Caco-2 (cell line): ENCODE data around the gene SEC61B. TPM values are rescaled to one million over a fixed set of nuclear protein-coding genes. Genes with fewer than 3 reads are reported as not detected.

Source experiments
- BruUV-seq: library from RNA; stranded (reverse); fragments of 400-500 nt; replicated peaks from 2 replicates; lab custom pipeline; 2021; lab: Mats Ljungman, UMichigan
- CTCF ChIA-PET: fragments of 300-600 bp; sonication (Branson Sonifier 250); formaldehyde crosslinking; loops from one replicate; lab custom pipeline; 2022; ENCODE audit warnings: antibody characterized with exemption; lab: Charles Lee
- POLR2A ChIA-PET: fragments of 300-600 bp; sonication (Branson Sonifier 250); formaldehyde crosslinking; loops from one replicate; lab custom pipeline; 2022; ENCODE audit warnings: antibody characterized with exemption; lab: Charles Lee
- DNase-seq, 2 experiments: peaks; one replicate each; pipeline versions ENCODE4 v3.0.0 to v3.0.0-alpha.2; 2020 to 2022
- H3K27me3 ChIP-seq: replicated peaks from 2 replicates; pipeline ENCODE4 v1.6.0; 2011; ENCODE audit warnings: low read length; ENCODE audit not compliant: control insufficient read depth, insufficient read depth
- H3K36me3 ChIP-seq: 2 replicates; pipeline ENCODE4 v1.5.1; 2011; ENCODE audit warnings: low read length; ENCODE audit not compliant: control insufficient read depth, insufficient read depth
- H3K4me1 ChIP-seq: fragments of 250-450 bp; sonication (Bioruptor Pico); 2 replicates; pipeline ENCODE4 v1.5.1; 2020; ENCODE audit warnings: mild to moderate bottlenecking
- H3K4me3 ChIP-seq: 2 replicates; pipeline ENCODE4 v1.5.1; 2011; ENCODE audit warnings: low read depth, mild to moderate bottlenecking, control low read depth, low read length
- H3K9me3 ChIP-seq: fragments of 250-450 bp; sonication (Bioruptor Pico); 2 replicates; pipeline ENCODE4 v1.5.1; 2020; ENCODE audit warnings: mild to moderate bottlenecking, moderate library complexity
- H3K27ac Mint-ChIP-seq: one replicate; pipeline ENCODE4 v1.8.0; 2022; ENCODE audit warnings: mixed read lengths; ENCODE audit not compliant: unreplicated experiment
- H3K27me3 Mint-ChIP-seq: one replicate; pipeline ENCODE4 v1.8.0; 2022; ENCODE audit warnings: mixed read lengths; ENCODE audit not compliant: insufficient read depth, unreplicated experiment
- H3K36me3 Mint-ChIP-seq: one replicate; pipeline ENCODE4 v1.8.0; 2022; ENCODE audit warnings: mild to moderate bottlenecking, mixed read lengths; ENCODE audit not compliant: insufficient read depth, unreplicated experiment
- H3K4me1 Mint-ChIP-seq: one replicate; pipeline ENCODE4 v1.8.0; 2022; ENCODE audit warnings: low read depth, mixed read lengths; ENCODE audit not compliant: unreplicated experiment
- H3K4me3 Mint-ChIP-seq: one replicate; pipeline ENCODE4 v1.8.0; 2022; ENCODE audit warnings: mild to moderate bottlenecking, moderate library complexity, mixed read lengths; ENCODE audit not compliant: unreplicated experiment
- H3K9me3 Mint-ChIP-seq: one replicate; pipeline ENCODE4 v1.8.0; 2022; ENCODE audit warnings: mixed read lengths; ENCODE audit not compliant: unreplicated experiment
- intact Hi-C: fragments of 100-400 bp; cut with micrococcal nuclease; formaldehyde crosslinking; loops from one replicate; pipeline ENCODE4 v1.10.0; 2022; ENCODE audit not compliant: unreplicated experiment
- total RNA-seq: library from RNA; stranded (reverse); gene quantifications from 2 replicates; pipeline ENCODE4 v1.2.3, GENCODE V29; 2022
- TF ChIP-seq, protein P1 (sequence below), 2 experiments: fragments of 200-600 bp in 1 of 2; IDR thresholded peaks; 1 replicate in 1 of 2; 2 replicates in 1 of 2; pipeline versions ENCODE4 v1.5.1 to v1.8.0; 2011 to 2022; ENCODE audit warnings: antibody characterized with exemption in 1 of 2, control low read depth in 1 of 2, inconsistent platforms in 1 of 2, low read depth in 1 of 2, low read length in 1 of 2, mild to moderate bottlenecking in 1 of 2, moderate library complexity in 1 of 2; ENCODE audit not compliant: insufficient read depth in 1 of 2, severe bottlenecking in 1 of 2, unreplicated experiment in 1 of 2

The SEC61B gene
- total RNA-seq, 1 experiment from 2014 or later, result 170 TPM

- Mint-ChIP-seq H3K4me3 (no peak overlapping the region), H3K9me3 (no peaks in the 10 kb centered on the region), H3K4me1 (no peaks in the 10 kb centered on the region), H3K27ac (no peak overlapping the region), H3K27me3 (peaks cover 3% of the 10 kb centered on the region), H3K36me3 (no peaks in the 10 kb centered on the region)
- intact Hi-C loops, result no loop called here
- BruUV-seq, result no TSS peak
- POLR2A ChIA-PET, result no interaction called here
- CTCF ChIA-PET, result no interaction called here
- Histone ChIP-seq H3K27me3 (no peaks in the 10 kb centered on the region; the same call in 1 of the 2 replicates), H3K36me3 (no peaks in the 10 kb centered on the region), H3K4me1 (no peaks in the 10 kb centered on the region), H3K4me3 (no peak overlapping the region), H3K9me3 (no peaks in the 10 kb centered on the region)
- TF ChIP-seq, protein P1, sequence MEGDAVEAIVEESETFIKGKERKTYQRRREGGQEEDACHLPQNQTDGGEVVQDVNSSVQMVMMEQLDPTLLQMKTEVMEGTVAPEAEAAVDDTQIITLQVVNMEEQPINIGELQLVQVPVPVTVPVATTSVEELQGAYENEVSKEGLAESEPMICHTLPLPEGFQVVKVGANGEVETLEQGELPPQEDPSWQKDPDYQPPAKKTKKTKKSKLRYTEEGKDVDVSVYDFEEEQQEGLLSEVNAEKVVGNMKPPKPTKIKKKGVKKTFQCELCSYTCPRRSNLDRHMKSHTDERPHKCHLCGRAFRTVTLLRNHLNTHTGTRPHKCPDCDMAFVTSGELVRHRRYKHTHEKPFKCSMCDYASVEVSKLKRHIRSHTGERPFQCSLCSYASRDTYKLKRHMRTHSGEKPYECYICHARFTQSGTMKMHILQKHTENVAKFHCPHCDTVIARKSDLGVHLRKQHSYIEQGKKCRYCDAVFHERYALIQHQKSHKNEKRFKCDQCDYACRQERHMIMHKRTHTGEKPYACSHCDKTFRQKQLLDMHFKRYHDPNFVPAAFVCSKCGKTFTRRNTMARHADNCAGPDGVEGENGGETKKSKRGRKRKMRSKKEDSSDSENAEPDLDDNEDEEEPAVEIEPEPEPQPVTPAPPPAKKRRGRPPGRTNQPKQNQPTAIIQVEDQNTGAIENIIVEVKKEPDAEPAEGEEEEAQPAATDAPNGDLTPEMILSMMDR (IDR thresholded peaks at IDR 0.05; ENCODE audit: insufficient read depth in 1 of 2, low read depth in 1 of 2, low read length in 1 of 2, severe bottlenecking in 1 of 2, unreplicated experiment in 1 of 2), result no peak
- DNase-seq, result no peak
Observed at GRCh38 chr9:99257723-99258389, 35.8 kb downstream of the SEC61B start.

- no peak overlapping the region for H3K4me3 Mint-ChIP-seq
- Histone ChIP-seq H3K36me3 (no peaks in the 10 kb centered on the region), H3K27me3 (no peaks in the 10 kb centered on the region; the same call in 1 of the 2 replicates), H3K9me3 (no peaks in the 10 kb centered on the region), H3K4me1 (no peaks in the 10 kb centered on the region), H3K4me3 (no peak overlapping the region)
- intact Hi-C loops, result no loop called here
- no TSS peak for BruUV-seq
- H3K27ac Mint-ChIP-seq, result no peak overlapping the region
- ChIA-PET POLR2A (no interaction called here), CTCF (interaction anchor here (0.7 kb wide), 1 partner anchor 22 kb away, joined by 3 read pairs; no protein-coding TSS in a partner anchor)
- H3K27me3 Mint-ChIP-seq, result peaks cover 6% of the 10 kb centered on the region
- no peak for DNase-seq
- no peaks in the 10 kb centered on the region for H3K4me1 Mint-ChIP-seq
- no peaks in the 10 kb centered on the region for H3K9me3 Mint-ChIP-seq
- TF ChIP-seq, protein P1 (IDR thresholded peaks at IDR 0.05; ENCODE audit: insufficient read depth in 1 of 2, low read depth in 1 of 2, low read length in 1 of 2, severe bottlenecking in 1 of 2, unreplicated experiment in 1 of 2), result no peak
- H3K36me3 Mint-ChIP-seq, result no peaks in the 10 kb centered on the region
Observed at GRCh38 chr9:99259231-99259918, 37.3 kb downstream of the SEC61B start.

DNA sequence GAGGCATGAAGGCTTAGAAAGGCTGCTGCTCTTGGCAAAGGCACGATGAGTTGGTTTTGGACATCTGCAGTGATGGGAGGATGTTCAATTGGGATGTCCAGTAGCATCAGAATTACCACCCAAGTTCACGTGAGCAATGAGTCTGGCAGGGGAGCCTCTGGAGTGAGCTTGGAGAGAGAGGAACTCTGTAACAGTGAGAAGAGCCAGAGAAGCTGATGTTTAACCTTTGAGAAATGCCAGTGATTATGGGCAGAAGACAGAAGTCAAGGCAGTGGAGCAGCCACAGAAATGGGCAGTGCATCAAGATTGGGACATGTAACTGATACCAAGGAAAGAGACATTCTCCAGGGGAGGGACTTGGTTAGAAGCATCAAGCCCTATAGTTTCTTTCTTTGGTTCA, 39.8 kb downstream of the SEC61B start:
- H3K4me3 Mint-ChIP-seq, result no peak overlapping the region
- CTCF ChIA-PET, result interaction anchor here (0.6 kb wide), 1 partner anchor 77 kb away, joined by 3 read pairs; no protein-coding TSS in a partner anchor
- intact Hi-C loops, result loop anchor here (10.0 kb wide), 1 partner anchor 173 kb away; no protein-coding TSS in a partner anchor
- no peak for DNase-seq
- TF ChIP-seq, protein P1 (IDR thresholded peaks at IDR 0.05; ENCODE audit: insufficient read depth in 1 of 2, low read depth in 1 of 2, low read length in 1 of 2, severe bottlenecking in 1 of 2, unreplicated experiment in 1 of 2), result no peak
- no TSS peak for BruUV-seq
- Histone ChIP-seq H3K4me3 (no peak overlapping the region), H3K27me3 (no peaks in the 10 kb centered on the region), H3K4me1 (no peaks in the 10 kb centered on the region), H3K36me3 (no peaks in the 10 kb centered on the region), H3K9me3 (no peaks in the 10 kb centered on the region)
- POLR2A ChIA-PET, result no interaction called here
- H3K4me1 Mint-ChIP-seq, result peaks cover 8% of the 10 kb centered on the region
- no peaks in the 10 kb centered on the region for H3K36me3 Mint-ChIP-seq
- H3K27me3 Mint-ChIP-seq, result peaks cover 10% of the 10 kb centered on the region
- no peak overlapping the region for H3K27ac Mint-ChIP-seq
- H3K9me3 Mint-ChIP-seq, result no peaks in the 10 kb centered on the region
